Neuron (in vitro differentiated cells): ENCODE results near the gene STAC3.

ENCODE experiments used
- H2AFZ ChIP-seq: one replicate; pipeline ENCODE4 v1.6.1; 2013; ENCODE audit warnings: low read depth, mild to moderate bottlenecking, inconsistent platforms, low read length, moderate library complexity
- H3K27me3 ChIP-seq: one replicate; pipeline ENCODE4 v1.6.1; 2013; ENCODE audit warnings: low read length; ENCODE audit not compliant: insufficient read depth
- H3K36me3 ChIP-seq: one replicate; pipeline ENCODE4 v1.6.1; 2013; ENCODE audit warnings: low read length; ENCODE audit not compliant: insufficient read depth
- H3K4me1 ChIP-seq: one replicate; pipeline ENCODE4 v1.6.1; 2013; ENCODE audit warnings: low read length; ENCODE audit not compliant: insufficient read depth
- H3K4me3 ChIP-seq: 2 replicates; pipeline ENCODE4 v1.5.1; 2013; ENCODE audit warnings: mild to moderate bottlenecking, low read length, moderate library complexity
- H3K9me3 ChIP-seq: one replicate; pipeline ENCODE4 v1.6.1; 2013; ENCODE audit warnings: low read length

Gene STAC3

DNA sequence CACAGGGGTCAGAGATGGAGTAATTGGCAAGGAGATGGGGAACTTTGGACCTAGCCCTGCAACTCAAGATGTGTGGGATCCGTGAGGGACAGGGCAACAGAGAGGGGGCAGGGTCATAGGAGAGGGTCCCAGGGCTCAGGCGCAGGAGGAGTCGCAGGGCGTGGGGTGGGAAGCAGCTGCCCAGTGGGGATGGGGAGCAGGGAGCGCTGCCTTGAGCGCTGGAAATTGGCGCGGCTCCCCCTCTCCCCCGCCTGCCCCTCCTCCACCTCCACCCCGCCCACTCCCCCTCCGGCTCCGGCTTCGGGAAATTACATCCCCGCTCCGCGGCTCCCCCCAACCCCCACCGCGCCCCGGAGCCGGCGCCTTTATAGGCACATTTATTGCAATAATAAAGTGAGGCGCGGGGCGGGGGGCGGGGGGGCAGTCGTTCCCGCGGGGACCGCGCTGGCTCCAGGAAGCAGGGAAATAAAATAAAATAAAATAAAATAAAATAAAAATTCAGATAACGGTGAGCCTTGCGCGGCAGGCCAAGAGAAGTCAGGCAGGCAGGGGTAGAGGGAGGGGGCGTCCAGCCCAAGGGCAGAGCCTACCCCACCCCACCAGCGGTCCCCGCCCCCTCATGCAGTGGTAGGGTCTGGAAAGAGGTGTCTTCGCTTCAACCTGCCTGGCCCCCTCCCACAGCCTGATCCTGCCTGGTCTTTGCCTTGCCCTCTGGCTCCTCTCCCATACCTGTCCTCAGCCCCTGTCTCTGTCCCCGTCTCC lies 30.8 kb downstream of the STAC3 start:
- no peaks in the 10 kb centered on the region for H3K36me3 ChIP-seq
- H3K27me3 ChIP-seq, result peaks cover 90% of the 10 kb centered on the region
- no peak overlapping the region for H3K4me3 ChIP-seq
- H3K4me1 ChIP-seq, result peaks cover 33% of the 10 kb centered on the region
- no peaks in the 10 kb centered on the region for H3K9me3 ChIP-seq
- no peak overlapping the region for H2AFZ ChIP-seq

- H3K4me1 ChIP-seq, result peaks cover 33% of the 10 kb centered on the region
- no peak overlapping the region for H3K4me3 ChIP-seq
- no peak overlapping the region for H2AFZ ChIP-seq
- H3K27me3 ChIP-seq, result peaks cover 88% of the 10 kb centered on the region
- H3K36me3 ChIP-seq, result no peaks in the 10 kb centered on the region
- H3K9me3 ChIP-seq, result no peaks in the 10 kb centered on the region
Observed at GRCh38 chr12:57219205-57219992, 31.6 kb downstream of the STAC3 start.

DNA sequence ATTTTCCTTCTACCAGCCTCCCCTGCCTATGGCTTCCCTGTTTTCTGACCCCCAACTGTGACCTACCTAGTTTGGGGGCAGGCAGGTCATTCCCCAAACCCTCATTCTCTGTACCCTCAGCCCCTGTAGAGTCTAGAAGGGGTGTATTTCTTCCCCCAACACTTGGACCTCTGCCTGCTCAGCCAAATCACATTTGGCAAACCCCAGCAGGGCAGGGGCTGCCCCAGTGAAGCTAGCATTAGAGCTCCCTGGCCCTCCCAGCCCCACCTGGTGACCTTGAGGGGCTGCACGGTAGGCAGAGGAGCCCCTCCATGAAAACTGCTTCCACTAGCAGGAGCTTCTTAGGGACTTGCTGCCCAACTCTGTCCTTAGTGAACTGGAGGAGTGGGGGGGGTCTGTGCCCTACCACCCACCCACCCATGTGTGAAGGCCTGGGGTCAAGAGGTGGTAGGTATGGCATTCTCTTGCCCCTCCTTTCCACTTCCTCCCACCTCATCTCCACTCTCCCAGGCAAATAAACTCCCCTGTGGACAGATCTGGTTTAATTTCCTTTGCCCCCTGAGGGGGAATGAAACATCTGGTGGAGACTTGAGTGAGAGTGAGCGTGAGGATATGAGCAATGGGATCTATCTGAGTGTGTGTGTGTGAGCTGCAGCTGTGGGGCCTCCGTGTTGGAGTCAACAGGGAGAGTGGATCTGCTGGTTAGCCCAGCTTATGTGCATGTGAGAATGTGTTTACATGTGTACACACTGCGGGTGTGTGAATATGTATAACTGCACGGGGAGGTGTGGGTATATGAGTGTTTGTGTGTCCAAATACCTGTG lies 32.7 kb downstream of the STAC3 start:
- H3K36me3 ChIP-seq, result no peaks in the 10 kb centered on the region
- peaks cover 36% of the 10 kb centered on the region for H3K4me1 ChIP-seq
- no peak overlapping the region for H3K4me3 ChIP-seq
- H3K9me3 ChIP-seq, result no peaks in the 10 kb centered on the region
- peaks cover 76% of the 10 kb centered on the region for H3K27me3 ChIP-seq
- no peak overlapping the region for H2AFZ ChIP-seq

DNA sequence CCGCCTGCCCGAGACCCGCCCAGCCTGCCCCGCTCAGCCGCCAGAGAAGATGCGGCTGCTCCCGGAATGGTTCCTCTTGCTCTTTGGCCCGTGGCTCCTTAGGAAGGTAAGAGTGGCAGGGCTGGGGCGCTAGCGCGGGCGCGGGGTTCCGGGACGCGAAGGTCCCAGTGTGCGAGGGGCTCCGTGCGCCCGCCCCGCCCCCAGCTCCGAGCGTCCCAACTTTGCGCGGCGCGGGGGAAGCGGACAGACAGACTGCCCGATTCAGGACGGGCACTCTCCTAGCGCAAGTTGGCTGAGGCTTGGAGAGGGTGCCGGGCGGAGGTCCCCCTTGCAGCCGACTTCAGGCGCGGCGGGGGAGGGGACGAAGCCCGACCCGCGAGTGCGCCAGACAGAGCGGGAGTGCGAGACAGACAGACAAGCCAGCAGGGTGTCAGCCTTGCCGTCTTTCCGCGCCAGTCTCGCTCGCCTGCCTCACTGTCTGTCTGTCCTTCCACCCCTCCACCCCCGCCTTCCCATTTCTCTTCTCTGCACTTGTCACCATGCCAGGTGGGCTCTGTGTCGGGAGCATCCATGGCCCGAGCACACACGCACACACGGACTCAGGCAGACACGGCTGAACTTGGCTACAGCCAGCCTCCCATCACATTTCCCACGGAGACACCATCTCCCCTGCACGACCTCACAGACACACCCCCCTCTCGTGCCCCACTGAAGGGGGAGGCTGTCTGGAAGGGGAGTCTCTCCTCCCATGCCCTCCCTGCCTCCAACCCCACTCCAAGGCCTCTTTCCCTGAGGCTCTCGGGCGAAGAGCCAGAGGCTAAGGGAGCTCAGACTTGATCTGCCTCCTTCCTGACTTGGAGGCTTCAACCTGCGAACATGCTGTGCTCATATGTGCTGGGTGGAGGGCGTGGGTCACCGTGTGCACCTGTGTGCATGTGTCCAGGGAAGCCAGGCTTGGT lies 33.8 kb downstream of the STAC3 start:
- peaks cover 2% of the 10 kb centered on the region for H3K36me3 ChIP-seq
- H3K4me1 ChIP-seq, result peaks cover 36% of the 10 kb centered on the region
- peaks cover 66% of the 10 kb centered on the region for H3K27me3 ChIP-seq
- peak overlapping the region; percentile 23 for H3K4me3 ChIP-seq
- no peak overlapping the region for H2AFZ ChIP-seq
- H3K9me3 ChIP-seq, result no peaks in the 10 kb centered on the region

GRCh38 chr12:57216014-57216911 lies 34.7 kb downstream of the STAC3 start, which contains the start of gene NXPH4:
NXPH4 (plus strand) TSS chr12:57216794; CDS start chr12:57216970, 176 bp downstream.
- Histone ChIP-seq H3K9me3 (no peaks in the 10 kb centered on the region), H3K4me3 (peak within 1 kb of the TSS; percentile 23), H3K36me3 (peaks cover 6% of the 10 kb centered on the region), H3K27me3 (peaks cover 56% of the 10 kb centered on the region), H3K4me1 (peaks cover 32% of the 10 kb centered on the region), H2AFZ (no peak within 1 kb of the TSS)

- Histone ChIP-seq H2AFZ (no peak overlapping the region), H3K4me1 (peaks cover 32% of the 10 kb centered on the region), H3K27me3 (peaks cover 50% of the 10 kb centered on the region), H3K4me3 (no peak overlapping the region), H3K9me3 (no peaks in the 10 kb centered on the region), H3K36me3 (peaks cover 11% of the 10 kb centered on the region)
Observed at GRCh38 chr12:57215668-57216013, 35.3 kb downstream of the STAC3 start.

DNA sequence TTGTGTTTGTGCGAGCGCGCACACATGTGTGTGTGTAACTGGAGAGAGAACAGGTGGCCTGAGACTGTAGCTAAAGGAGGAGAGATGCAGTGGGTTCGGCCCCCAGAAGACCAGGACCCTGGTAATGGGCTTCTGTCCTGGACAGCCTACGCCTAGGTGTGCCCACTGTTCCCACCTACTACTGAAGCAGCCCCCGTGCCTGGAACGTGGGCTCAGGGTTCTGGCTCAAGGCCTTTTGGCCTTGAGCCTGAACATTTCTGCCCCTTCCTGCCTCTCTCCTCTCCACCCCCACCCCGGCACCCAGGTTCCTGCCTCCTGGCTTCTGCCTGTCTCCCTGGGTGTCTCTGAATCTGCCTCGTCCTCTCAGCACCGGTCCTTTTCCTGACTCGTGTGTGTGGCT lies 35.9 kb downstream of the STAC3 start:
- no peaks in the 10 kb centered on the region for H3K9me3 ChIP-seq
- no peak overlapping the region for H3K4me3 ChIP-seq
- H3K4me1 ChIP-seq, result peaks cover 32% of the 10 kb centered on the region
- peaks cover 15% of the 10 kb centered on the region for H3K36me3 ChIP-seq
- no peak overlapping the region for H2AFZ ChIP-seq
- H3K27me3 ChIP-seq, result peaks cover 48% of the 10 kb centered on the region

DNA sequence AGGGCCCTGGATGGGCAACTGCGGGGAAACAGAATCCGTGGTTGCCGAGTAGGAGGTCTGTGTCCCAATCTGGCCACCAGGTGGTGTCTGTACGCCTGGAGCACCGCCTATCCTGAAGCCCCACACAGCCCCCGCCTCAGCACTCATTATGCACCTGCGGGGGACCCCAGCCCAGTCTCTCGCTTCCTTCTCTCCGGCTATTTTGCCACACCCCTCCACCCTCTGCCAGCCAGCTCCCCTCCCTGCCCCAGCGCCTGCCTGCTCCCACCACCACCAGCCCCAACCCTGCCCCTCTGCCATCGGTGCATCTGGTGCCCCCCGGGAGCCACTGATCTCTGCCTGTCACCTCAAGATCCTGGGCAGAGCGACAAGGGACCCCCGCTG lies 36.6 kb downstream of the STAC3 start:
- Histone ChIP-seq H3K9me3 (no peaks in the 10 kb centered on the region), H3K36me3 (peaks cover 19% of the 10 kb centered on the region), H3K4me1 (peaks cover 25% of the 10 kb centered on the region), H2AFZ (no peak overlapping the region), H3K27me3 (peaks cover 41% of the 10 kb centered on the region), H3K4me3 (no peak overlapping the region)

GRCh38 chr12:57213763-57214397 lies 37.1 kb downstream of the STAC3 start:
- Histone ChIP-seq H3K36me3 (peaks cover 24% of the 10 kb centered on the region), H3K9me3 (no peaks in the 10 kb centered on the region), H3K4me3 (no peak overlapping the region), H3K27me3 (peaks cover 36% of the 10 kb centered on the region), H3K4me1 (peaks cover 24% of the 10 kb centered on the region), H2AFZ (no peak overlapping the region)

DNA sequence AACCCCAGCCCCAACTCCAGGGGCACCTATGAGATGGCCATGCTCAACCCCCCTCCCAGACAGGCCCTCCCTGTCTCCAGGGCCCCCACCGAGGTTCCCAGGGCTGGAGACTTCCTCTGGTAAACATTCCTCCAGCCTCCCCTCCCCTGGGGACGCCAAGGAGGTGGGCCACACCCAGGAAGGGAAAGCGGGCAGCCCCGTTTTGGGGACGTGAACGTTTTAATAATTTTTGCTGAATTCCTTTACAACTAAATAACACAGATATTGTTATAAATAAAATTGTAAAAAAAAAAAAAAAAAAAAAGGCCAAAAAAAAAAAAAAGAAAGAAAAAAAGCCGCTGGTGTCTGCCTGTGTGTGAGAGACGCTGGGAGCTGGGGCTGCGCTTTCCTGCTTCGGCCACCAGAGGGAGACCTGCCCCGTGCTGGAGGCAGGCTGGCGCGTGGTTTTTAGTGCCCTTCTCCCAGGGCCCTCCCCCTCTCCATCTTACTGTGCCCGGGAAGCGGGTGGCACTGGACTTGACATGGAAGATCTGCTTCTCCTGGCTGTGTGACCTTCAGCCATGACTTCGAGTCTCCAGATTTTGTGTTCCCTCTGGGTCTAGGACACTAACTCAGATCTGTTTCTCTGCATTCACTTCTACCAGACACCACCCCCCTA lies 37.8 kb downstream of the STAC3 start:
- peaks cover 30% of the 10 kb centered on the region for H3K36me3 ChIP-seq
- peaks cover 29% of the 10 kb centered on the region for H3K27me3 ChIP-seq
- no peak overlapping the region for H3K4me3 ChIP-seq
- peaks cover 24% of the 10 kb centered on the region for H3K4me1 ChIP-seq
- H2AFZ ChIP-seq, result no peak overlapping the region
- H3K9me3 ChIP-seq, result no peaks in the 10 kb centered on the region

DNA sequence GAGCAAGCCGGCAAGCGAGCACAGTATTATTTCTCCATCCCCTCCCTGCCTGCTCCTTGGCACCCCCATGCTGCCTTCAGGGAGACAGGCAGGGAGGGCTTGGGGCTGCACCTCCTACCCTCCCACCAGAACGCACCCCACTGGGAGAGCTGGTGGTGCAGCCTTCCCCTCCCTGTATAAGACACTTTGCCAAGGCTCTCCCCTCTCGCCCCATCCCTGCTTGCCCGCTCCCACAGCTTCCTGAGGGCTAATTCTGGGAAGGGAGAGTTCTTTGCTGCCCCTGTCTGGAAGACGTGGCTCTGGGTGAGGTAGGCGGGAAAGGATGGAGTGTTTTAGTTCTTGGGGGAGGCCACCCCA lies 38.3 kb downstream of the STAC3 start:
- no peaks in the 10 kb centered on the region for H3K9me3 ChIP-seq
- no peak overlapping the region for H2AFZ ChIP-seq
- peaks cover 23% of the 10 kb centered on the region for H3K4me1 ChIP-seq
- peaks cover 35% of the 10 kb centered on the region for H3K36me3 ChIP-seq
- H3K4me3 ChIP-seq, result no peak overlapping the region
- peaks cover 24% of the 10 kb centered on the region for H3K27me3 ChIP-seq
